GM21360 (cell line): ENCODE results near the gene CNDP2.

ENCODE experiments used
- ATAC-seq: cut with Tn5 transposase; IDR thresholded peaks from one replicate; pipeline ENCODE4 v1.9.1; 2021; ENCODE audit warnings: mild to moderate bottlenecking, moderate library complexity; ENCODE audit not compliant: unreplicated experiment

Gene CNDP2

DNA sequence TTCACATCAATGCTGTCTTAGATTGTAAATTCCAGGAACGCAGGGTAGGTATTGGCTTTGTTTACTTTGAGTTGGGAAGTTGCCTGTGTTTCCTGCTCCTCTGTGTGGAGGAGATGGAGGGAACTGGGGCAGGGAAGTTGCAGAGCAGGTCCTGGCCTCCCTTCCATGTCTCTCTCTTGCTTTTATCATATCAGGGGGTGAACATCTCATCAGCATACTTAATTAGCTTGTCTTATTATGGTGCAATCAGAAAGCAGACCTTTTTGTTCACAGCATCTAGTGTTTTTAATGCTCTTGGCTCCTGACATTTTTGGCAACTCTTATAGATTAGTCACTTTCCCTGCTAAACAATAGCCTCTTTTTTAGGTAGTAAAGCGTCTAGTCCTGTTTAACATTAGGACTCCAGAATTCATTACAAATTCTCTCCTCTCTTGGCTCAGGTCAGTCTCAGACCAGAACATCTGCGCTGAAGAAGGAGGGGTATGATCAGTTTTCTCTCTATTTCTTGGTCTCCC, 27.6 kb upstream of the CNDP2 start:
- ATAC-seq: no peak

DNA sequence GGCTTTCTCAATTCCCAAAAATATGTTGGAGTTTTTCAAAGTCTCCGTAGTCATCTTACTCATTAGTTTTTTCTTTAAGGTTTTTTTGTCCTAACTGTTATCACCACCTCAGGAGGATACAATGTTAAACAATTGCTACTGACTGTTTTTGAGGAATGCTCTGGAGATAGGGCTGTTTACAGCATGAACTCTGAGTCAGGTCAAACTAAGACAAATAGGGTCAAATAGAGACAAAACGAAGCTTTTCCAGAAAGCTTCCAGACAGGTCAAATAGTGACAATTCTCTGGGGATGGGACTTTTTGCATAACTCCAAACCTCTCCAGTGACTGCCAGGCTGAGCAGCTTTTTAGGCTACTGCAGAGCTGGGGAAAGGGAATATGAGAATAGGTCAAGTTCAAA, 23.9 kb upstream of the CNDP2 start:
- no peak for ATAC-seq

DNA sequence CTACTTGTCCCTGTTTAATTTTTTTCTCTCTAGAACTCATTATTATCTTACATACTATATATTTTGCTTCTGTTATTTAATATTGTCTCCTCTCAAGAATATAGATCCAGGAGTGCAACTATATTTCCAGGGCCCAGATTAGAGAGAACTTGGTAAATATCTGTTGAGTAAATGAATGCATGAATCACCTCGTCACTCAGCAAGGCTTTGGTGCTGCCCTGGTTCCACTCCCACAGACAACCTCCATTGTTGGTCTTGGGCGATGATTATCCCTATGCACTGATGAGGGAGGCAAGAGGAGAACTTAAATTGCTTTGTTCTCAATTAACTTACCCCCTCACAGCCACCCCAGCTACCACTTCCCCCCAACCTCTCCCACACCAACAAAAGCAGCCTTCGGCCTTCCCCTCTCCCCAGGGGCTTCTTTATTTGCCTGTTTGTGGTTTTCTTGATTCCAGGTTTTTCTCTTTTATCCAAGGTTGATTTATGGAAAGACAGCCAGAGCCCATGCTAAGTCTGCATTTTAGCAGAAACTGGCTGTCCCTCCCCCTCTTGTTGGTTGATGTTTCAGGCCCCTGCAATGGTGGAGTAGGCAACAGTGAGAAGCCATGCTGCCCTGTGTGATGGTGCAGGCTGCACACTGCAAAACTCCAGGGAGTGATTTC, 22.1 kb upstream of the CNDP2 start:
- ATAC-seq: no peak

DNA sequence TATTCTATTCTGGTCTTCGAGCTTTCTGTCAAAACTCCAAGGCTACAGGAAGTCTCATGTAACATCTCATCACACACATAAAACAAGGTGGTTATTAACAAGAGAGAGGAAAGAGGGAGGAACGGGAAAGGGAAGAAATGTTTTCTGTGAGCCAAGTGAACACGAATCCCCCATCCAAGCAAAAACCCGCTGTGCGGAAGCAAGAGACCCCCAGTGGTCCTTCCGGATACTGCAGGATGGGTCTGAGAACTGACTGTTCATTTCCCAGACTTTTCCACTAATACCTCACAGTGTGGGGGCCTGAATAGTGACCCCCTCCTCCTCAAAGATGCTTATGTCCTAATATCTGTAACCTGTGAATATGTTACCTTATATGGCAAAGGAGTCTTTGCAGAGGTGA, 20.0 kb upstream of the CNDP2 start:
- ATAC-seq: no peak

DNA sequence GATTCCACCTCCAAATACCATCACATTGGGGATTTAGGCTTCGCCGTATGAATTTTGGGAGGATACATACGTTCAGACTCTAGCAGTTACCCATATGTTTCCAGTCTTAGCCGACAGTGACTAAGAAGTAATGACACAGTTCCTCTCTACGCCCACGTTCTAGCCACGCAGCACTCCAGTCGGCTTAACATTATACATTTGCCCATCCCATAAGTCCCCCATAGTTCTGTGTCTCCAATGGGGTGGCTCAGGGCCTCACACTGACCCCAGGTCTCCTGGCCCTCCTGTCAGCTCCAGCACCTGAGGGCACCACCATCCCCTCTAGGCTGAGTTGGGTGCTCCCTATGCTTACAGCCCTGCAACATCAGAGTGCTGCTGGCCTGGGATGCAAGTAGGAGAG, 18.4 kb upstream of the CNDP2 start:
- ATAC-seq: no peak

DNA sequence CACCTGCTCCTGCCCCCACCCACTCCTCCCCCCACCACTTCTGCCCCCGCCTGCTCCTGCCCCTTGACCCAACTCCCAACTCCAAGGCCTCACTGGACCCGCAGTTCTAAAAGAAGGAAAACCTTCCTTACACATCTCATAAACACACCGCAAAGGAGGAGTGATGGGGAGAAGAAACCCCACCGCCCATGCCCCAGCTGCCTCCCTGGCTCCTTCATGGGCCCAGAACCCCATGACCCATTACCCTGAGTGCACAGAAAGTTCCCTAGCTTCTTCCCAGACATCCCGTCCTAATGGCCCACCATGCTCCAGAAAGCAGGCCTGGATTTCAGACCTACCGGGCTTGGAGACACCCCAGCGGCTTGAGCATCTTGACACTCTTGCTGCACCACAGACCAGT, 17.8 kb upstream of the CNDP2 start:
- ATAC-seq: no peak

DNA sequence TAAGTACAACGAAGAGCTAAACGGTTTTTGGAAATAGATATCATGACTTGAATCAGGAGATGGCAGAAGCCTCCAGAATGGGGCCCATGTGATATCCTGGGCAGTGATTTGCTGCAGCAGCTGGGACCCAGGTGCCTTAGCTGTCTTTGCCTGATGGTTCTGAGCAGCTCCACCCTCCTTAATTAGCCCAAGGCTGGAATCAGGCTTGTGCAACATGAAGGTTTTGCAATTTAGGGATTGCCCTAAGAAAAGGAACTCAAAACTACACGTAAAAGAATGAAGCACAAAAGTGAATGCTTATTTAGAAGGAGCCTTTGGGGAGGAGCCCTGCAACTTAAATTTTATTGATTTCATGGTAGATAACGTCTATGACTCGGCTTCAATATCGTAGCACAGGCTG, 17.3 kb upstream of the CNDP2 start:
- no peak for ATAC-seq

DNA sequence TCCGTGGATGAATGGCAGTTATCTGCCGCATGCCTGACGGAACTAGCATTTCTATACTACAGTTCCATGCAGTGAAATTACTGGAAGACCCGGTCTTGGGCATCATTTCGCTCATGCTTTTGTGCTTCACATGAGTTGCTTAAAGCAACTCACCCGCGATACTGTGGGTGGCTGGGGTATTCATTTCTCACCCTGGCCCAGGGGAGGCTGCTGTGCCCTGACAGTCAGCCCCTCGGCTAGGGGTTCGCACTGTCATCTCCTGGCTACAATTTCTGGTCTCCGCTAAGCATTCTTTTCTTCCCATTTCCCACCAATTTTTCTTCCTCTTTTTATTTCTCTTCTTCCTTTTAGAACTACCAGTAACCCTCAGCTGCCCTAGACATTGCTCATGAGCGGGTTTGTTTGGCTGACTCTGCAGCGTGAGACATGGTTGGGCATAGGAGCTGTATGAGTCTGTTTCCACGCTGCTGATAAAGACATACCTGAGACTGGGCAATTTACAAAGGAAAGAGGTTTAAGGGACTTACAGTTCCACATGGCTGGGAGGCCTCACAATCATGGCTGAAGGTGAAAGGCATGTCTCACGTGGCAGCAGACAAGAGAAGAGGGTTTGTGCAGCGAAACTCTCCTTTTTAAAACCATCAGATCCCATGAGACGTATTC, 16.5 kb upstream of the CNDP2 start:
- no peak for ATAC-seq

DNA sequence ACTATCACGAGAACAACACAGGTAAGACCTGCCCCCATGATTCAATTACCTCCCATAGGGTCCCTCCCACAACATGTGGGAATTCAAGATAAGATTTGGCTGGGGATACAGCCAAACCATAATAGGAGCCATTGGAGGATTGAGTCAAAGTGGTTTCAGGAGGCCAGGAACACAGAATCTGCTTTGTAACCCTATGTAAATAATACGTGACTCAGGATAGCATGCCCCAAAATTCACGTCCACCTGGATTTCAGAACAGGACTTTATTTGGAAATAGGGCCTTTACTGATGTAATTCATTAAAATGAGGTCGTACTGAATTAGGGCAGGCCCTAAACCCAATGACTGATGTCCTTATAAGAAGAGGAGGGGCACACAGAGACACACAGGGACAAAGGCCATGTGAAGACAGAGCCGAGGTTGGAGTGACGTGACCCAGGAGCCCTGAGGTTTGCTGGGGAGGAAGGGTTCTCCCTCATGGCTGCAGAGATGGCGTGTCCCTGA, 16.0 kb upstream of the CNDP2 start:
- no peak for ATAC-seq

DNA sequence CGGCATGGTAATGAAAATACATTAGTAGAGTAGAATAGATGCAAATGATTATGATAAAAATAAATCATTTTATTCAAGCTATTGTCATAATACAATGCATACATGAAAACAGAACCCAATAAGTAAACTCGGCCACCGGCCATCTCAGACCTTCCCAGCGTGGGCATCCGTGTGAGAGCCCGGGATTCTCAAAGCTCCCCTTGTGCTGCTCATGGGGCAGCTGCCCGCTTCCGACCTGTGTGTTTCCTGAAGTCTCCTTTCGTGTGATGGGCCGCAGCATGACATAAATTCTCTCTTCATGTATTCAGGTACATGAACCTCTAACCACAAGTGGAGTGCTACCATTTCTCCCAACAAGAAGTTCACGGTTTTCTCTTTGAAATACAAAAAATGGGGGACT, 13.5 kb upstream of the CNDP2 start:
- no peak for ATAC-seq

DNA sequence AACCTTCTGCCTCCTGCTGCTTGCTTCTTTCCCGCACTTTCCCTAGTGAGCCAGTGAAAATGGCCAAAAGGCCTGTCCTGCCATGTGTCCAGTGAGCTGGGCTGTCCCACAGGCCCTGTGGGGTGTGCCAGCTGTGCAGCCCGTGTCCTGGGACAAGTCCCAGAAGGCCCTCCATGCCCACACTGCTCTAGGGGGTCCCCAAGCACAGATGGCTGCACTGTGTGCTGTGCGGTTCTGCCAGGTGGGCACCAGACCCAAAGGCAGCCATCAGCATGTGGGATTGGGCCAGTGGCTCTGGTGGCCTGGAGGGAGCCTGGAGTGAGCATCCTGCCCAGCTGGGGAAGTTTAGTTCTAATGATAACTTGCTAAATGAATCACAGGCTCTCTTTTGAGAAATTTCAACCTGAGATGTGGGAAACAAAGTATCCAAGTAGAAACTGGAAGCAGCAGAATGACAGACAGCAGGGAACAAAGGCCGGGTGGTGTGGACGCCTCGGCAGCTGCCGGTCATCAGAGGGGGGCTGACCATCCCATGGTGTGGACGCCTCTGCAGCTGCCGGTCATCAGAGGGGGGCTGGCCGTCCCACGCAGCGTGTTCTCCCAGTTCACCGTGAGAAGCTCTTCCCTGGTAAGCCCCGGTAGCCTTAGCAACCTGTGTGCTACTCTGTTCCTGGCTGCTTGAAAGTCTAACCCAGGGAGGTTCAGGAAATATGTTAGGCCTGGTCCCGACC, 9.9 kb upstream of the CNDP2 start:
- no peak for ATAC-seq

DNA sequence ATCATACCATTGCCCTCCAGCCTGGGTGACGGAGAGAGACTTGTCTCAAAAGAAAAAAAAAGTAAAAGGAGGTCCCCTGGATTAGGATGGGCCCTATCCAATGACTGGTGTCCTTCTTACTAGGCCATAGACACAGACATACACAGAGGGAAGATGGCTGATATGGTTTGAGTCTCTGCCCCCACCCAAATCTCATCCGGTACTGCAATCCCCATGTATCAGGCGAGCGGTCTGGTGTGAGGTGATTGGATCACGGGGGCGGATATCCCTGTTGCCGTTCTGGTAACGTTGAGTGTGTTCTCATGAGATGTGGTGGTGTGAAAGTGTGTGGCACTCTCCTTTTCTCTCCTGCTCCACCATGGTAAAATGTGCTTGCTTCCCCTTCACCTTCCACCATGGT, 7.8 kb upstream of the CNDP2 start:
- no peak for ATAC-seq

DNA sequence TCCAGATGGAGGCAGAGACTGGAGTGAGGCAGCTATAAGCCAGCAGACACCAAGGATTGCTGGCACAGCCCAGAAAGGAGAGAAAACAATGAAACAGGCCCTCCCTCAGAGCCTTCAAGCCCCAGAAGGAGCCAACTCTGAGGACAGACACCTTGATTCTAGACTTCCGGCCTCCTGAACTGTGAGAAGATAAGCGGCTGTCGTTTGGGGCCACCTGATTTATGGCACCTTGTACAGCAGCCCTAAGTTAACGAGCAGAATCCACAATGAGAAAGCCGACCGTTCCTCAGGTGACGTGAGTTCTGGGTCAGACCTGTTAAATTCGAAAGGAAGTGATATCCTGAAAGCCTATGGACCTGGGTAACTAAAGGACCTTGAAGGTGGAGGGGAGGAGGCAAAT, 7.3 kb upstream of the CNDP2 start:
- no peak for ATAC-seq

DNA sequence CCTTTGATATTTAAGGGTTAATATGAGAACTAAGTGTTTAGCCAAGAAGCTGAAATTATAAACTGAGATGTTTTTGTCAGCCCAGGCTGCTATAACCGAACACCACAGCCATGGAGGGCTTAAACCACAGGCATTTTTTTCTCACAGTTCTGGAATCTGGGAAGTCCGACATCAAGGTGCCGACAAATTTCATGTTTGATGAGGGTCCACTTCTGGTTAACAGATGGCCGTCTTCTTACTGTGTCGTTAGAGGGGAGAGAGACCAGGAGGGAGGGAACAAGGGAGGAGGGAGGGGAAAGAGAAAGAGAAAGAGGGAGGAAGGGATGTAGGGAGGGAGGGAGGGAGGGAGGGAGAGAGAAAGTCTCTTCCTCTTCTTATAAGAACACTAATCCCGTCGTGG, 6.5 kb upstream of the CNDP2 start:
- ATAC-seq: no peak

DNA sequence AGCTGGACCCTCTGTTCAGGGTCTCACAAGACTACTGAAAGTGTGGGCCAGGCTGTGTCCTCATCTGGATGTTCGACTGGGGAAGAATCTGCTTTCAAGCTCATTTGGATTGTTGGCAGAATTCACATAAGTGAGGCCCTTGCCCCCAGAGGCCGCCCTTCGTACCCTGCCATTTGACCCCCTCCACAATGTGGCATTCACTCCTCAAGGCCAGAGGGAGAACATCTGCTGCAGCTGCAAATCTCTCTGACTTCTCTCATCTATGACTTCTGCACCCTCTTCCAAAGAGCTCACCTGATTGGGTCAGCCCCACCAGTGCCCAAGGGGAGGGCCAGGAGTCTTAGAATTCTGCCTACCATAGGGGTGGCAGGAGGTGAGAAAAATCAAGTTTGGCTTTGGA, 3.9 kb upstream of the CNDP2 start:
- ATAC-seq: no peak

DNA sequence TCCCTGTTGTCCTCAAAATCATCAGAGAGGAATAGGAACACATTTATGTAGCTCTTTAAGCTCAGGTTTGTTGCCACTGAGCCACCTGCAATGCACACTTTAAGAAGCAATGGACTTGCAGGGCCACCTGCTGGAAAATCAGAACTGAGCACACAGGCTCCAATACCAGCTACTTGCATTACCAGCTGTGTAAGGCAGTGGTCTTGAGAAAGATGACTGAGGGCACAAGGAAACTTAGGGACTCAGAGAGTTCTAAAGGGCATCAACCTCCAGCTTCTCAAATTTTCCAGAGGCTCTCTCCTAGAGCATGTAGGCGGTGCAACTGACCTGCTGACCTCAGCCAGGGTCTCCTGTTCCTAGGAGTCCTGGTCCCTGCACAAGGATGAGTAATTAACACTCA, 2.5 kb upstream of the CNDP2 start:
- ATAC-seq: peak; percentile 20

DNA sequence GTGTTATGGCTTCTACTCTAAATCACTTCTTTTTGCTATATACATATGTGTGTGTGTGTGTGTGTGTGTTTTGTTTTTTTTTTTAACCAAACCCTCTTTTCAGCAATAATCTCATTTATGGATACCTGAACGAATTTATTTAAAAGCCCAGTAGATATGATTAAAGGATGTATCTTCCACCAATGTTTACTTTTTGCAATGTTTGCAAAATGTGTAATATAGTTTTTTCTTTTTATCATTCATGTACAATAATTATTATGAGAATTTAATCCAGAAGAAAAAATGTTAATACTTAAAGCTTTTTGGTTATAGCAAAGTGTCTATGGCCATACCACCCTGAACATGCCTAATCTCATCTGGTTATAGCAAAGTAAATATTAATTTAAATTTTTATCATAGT, 1.6 kb upstream of the CNDP2 start:
- ATAC-seq: no peak

DNA sequence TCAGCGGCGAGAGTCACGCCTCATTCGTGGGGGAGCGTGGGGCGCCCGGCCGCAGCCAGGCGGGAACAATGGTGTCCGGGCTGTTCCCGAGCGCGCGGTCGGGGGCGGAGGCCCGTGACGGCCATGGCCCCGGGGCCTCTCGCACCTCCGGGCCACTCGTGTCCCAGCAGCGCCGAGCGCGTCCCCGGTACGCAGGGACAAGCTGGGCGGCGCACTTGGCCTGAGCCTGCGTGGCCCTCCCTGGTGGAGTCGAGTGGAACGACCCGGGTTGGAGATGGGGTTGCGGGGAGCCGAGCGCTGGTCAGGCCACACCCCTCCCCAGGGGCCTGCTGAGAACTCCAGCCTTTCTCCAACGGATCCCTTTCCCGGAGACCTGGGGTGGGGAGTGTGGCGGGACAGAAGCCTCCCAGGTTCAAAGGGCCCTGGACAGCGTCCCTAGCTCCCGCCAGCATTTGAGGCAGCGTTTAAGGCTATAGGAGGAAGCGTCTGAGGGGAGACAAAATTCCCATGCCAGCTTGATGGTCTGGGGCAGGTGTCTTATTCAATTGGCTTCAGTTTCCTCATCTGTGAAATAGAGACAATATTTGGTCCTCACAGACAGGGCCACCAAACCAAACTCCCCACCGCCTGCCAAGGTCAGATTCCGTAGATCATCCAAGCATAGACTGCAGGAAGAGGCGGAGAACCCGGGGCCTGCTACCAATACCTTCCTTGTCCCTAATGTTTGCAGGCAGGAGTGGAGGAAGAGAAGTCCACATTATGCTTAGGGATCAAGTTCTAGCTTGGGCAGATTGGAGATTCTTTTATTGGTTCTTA, 553 bp downstream of the CNDP2 start:
- ATAC-seq: peak; percentile 29

DNA sequence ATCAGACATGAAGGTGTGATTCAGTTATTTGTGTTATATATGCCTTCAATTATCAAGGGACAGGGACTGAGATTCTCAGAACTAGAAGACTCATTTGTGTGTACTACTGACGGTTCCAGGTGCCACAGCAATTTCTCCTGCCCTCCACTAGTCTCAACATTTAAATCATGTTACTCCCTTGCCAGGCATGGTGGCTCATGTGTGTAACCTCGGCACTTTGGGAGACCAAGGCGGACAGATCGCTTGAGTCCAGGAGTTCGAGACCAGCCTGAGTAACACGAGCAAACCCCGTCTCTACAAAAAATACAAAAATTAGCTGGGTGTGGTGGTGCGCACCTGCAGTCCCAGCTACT, 1.1 kb downstream of the CNDP2 start:
- no peak for ATAC-seq

DNA sequence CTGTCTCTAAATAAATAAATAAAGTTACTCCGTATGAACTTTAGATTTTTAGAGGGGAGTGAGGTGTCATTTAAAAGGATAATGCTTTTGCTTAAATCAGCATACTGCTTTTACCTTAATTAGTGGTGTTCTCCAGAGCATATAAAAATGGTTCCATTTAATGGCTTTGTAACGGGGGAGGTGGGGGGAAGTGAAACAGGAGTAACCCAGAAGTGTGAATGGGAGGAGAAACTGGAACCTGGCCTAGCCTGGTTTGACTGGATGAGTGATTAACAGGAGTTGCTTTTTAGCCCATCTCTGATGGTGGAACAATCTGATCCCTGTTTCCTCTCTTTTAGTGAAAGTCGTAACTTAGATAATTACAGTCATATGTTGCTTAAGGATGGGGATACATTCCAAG, 1.6 kb downstream of the CNDP2 start:
- ATAC-seq: no peak
